Thyroid gland (tissue), 4 donors: Measurements from ENCODE around the gene DNAH11. TPM values are rescaled to one million over a fixed set of nuclear protein-coding genes. Genes with fewer than 3 reads are reported as not detected.

Experiments
- DNase-seq, 2 donors: peaks; one replicate each; pipeline ENCODE4 v3.0.0-alpha.2; 2019
- H3K27ac ChIP-seq, 3 donors: fragments of 200-600 bp; sonication (generic); 1 replicate in 2 of 3; 2 replicates in 1 of 3; pipeline ENCODE4 v1.5.1; 2016 to 2019; ENCODE audit warnings: mild to moderate bottlenecking in 1 of 3, moderate library complexity in 1 of 3
- H3K27me3 ChIP-seq: fragments of 200-600 bp; sonication (generic); one replicate; pipeline ENCODE4 v1.5.1; 2019
- H3K36me3 ChIP-seq, 2 donors: fragments of 200-600 bp; sonication (generic); one replicate each; pipeline ENCODE4 v1.5.1; 2016 to 2019
- H3K4me1 ChIP-seq, 2 donors: fragments of 200-600 bp; sonication (generic); one replicate each; pipeline ENCODE4 v1.5.1; 2017 to 2019
- H3K4me3 ChIP-seq, 3 donors: fragments of 200-600 bp; sonication (generic); replicated peaks in 1 of 3; 1 replicate in 2 of 3; 2 replicates in 1 of 3; pipeline ENCODE4 v1.5.1; 2016; ENCODE audit warnings: mild to moderate bottlenecking in 1 of 3
- H3K9me3 ChIP-seq: fragments of 200-600 bp; sonication (generic); one replicate; pipeline ENCODE4 v1.5.1; 2017
- POLR2A ChIP-seq, 2 donors: fragments of 450-650 bp; IDR thresholded peaks; one replicate each; pipeline ENCODE4 v1.6.1; 2017; ENCODE audit warnings: antibody characterized with exemption in 2 of 2, mild to moderate bottlenecking in 2 of 2, moderate library complexity in 1 of 2
- WGBS, 2 donors: methylation state at CpG; one replicate each; pipeline ENCODE4 v1.1.5; 2017; 5-methylcytosine and 5-hydroxymethylcytosine counted together
- intact Hi-C: fragments of 100-400 bp; cut with DNase I; formaldehyde crosslinking; loops from one replicate; pipeline ENCODE4 v1.15.1; 2023
- total RNA-seq, 4 donors: library from RNA; depleted of rRNA; stranded (reverse); fragments of >200 nt; gene quantifications; one replicate each; pipeline ENCODE4 v1.2.3, GENCODE V29; 2016
- TF ChIP-seq, protein P1 (sequence below), 6 experiments: fragments of 200-600 bp in 3 of 6; fragments of 450-650 bp in 3 of 6; sonication (generic) in 3 of 6; IDR thresholded peaks; one replicate each; pipeline ENCODE4 v1.5.1; 2016 to 2019; ENCODE audit warnings: antibody characterized with exemption in 6 of 6, mild to moderate bottlenecking in 2 of 6, inconsistent platforms in 1 of 6, moderate library complexity in 1 of 6

The DNAH11 gene
- total RNA-seq, 4 donors from 2014 or later = 3.9 to 29.9 (median 10.9) TPM

DNA sequence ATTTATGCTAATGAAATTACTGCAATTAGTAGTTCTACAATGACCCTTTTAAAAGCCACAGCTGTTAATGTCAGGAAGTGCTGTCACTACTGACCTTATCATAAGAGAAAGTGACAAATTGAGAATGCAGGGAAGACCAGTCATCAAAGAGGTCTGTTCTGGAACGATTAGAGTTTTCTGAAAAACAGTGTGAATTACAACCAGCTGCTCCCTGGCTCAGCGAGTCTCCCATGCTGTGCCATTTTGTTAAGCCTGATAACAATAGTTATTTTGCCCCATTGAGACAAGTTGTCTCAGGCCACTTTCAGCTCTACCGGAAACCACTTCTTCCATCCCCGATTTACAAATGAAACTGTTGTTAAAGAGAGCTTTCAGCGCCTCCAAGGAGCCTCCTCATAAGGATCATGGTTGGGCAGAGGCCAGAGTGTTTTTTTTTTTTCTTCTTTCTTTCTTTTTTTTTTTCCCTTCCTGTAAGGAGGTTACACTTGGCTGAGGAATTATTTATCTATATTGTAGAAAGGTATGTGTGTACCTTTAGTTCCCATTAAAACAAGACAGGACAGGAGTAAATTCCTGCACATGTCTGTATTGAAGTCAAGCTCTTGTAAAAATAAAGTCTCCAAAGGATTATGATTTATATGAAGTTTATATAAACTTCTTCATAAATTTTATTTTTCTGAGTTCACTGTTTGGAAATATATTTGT lies 229.2 kb downstream of the DNAH11 start:
- 5 to 12% methylated on average over 5 of the region's 5 CpGs for WGBS, 2 donors
- Histone ChIP-seq H3K27ac (no peak overlapping the region), H3K36me3 (no peaks in the 10 kb centered on the region), H3K4me1 (peaks cover 5 to 6% of the 10 kb centered on the region in 2 donors), H3K4me3 (no peak overlapping the region), H3K9me3 (no peaks in the 10 kb centered on the region), H3K27me3 (no peaks in the 10 kb centered on the region)
- no peak for TF ChIP-seq POLR2A (IDR thresholded peaks at IDR 0.05)
- TF ChIP-seq, protein P1, sequence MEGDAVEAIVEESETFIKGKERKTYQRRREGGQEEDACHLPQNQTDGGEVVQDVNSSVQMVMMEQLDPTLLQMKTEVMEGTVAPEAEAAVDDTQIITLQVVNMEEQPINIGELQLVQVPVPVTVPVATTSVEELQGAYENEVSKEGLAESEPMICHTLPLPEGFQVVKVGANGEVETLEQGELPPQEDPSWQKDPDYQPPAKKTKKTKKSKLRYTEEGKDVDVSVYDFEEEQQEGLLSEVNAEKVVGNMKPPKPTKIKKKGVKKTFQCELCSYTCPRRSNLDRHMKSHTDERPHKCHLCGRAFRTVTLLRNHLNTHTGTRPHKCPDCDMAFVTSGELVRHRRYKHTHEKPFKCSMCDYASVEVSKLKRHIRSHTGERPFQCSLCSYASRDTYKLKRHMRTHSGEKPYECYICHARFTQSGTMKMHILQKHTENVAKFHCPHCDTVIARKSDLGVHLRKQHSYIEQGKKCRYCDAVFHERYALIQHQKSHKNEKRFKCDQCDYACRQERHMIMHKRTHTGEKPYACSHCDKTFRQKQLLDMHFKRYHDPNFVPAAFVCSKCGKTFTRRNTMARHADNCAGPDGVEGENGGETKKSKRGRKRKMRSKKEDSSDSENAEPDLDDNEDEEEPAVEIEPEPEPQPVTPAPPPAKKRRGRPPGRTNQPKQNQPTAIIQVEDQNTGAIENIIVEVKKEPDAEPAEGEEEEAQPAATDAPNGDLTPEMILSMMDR (IDR thresholded peaks at IDR 0.05) = no peak
- intact Hi-C loops = no loop called here
- DNase-seq = no peak

DNA sequence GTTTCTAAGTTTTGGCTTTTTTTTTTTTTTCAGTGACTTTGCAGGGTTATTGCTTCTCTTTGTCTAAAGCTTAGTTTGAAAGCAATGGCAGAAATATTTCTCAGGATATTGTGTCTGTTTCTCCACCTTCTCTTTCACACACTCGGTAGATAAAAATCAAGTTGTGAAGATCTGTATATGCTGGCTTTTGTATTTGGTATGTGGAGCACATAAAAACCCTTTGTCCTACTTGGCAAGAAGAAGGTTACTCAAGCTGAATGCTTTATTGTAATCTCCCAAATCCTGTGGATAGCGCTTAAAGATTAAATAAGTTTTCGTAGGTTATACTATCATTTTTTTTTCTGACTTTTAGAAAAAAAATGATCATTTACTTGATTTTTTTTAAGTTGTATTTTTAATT lies 230.5 kb downstream of the DNAH11 start:
- Histone ChIP-seq H3K36me3 (no peaks in the 10 kb centered on the region), H3K4me1 (peaks cover 5 to 6% of the 10 kb centered on the region in 2 donors), H3K27me3 (no peaks in the 10 kb centered on the region), H3K9me3 (no peaks in the 10 kb centered on the region), H3K4me3 (no peak overlapping the region), H3K27ac (no peak overlapping the region)
- WGBS, 2 donors = 60 to 67% methylated on average over 3 of the region's 3 CpGs
- intact Hi-C loops = no loop called here
- DNase-seq = no peak
- no peak for TF ChIP-seq POLR2A (IDR thresholded peaks at IDR 0.05)
- TF ChIP-seq, protein P1 (IDR thresholded peaks at IDR 0.05) = no peak

DNA sequence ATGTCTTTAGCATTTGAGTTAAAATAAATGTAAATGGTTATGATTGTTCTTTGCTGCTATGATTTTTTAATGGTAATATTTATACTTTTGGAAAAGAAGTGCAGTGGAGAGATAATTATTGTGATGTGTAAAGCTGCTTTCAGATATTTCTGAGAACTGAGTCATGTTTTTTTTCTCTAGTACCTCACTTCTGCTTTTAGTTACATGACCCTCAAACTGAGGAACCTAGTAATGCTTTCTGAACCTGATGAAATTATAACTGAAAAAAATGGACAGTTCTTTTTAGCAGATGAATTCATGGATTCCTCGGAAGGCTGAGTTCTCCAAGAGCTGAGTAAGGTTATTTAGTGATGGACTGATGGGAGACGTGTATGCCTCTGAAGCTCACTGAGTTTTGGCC lies 235.1 kb downstream of the DNAH11 start:
- 93 to 98% methylated on average over 2 of the region's 2 CpGs for WGBS, 2 donors
- H3K4me3 ChIP-seq = no peak overlapping the region

DNA sequence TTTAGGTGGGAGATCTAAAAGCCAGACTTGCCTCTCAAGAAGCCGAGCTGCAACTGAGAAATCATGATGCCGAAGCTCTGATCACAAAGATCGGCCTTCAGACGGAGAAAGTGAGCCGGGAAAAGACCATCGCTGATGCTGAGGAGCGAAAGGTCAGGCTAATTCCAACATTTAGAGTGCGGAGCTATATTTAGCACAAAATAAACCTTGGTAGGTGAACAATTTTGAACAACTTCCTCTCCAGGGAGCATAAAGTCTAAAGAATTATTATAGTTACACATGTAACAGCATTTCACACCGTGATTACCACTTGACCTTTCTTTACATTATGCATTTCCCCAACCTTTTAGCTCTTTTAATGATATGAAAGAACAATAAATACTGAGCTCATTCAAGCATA lies 236.1 kb downstream of the DNAH11 start:
- 73 to 80% methylated on average over 9 of the region's 9 CpGs for WGBS, 2 donors
- Histone ChIP-seq H3K27me3 (no peaks in the 10 kb centered on the region), H3K4me1 (no peaks in the 10 kb centered on the region), H3K9me3 (no peaks in the 10 kb centered on the region), H3K4me3 (no peak overlapping the region), H3K27ac (no peak overlapping the region), H3K36me3 (no peaks in the 10 kb centered on the region)
- intact Hi-C loops = no loop called here
- TF ChIP-seq, protein P1 (IDR thresholded peaks at IDR 0.05) = no peak
- TF ChIP-seq POLR2A (IDR thresholded peaks at IDR 0.05) = no peak
- DNase-seq = no peak

More for the DNA sequence above, 235.1 kb downstream of the DNAH11 start:
- TF ChIP-seq, protein P1 (IDR thresholded peaks at IDR 0.05) = no peak
- TF ChIP-seq POLR2A (IDR thresholded peaks at IDR 0.05) = no peak
- Histone ChIP-seq H3K9me3 (no peaks in the 10 kb centered on the region), H3K4me1 (peaks cover 2 to 5% of the 10 kb centered on the region in 2 donors), H3K27ac (no peak overlapping the region), H3K27me3 (no peaks in the 10 kb centered on the region), H3K36me3 (no peaks in the 10 kb centered on the region)
- no peak for DNase-seq
- intact Hi-C loops = no loop called here

DNA sequence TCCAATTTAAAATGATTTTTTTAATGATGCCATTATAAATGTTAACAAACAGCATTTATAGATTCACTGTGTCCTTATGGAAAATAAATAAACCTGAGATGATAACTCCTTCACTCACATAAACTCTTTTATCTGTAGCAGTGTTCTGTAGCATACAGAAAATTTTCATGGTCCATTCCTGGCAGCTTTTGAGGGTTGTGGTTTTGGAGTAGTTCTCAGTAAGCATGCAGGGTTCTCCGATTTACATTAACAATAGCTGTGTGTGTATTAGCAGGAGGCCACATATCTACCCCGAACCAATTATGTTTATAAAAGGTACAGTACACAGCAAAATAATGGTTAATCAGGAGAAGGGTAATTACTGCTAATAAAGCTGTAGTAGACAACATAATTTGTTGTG lies 240.2 kb downstream of the DNAH11 start:
- Histone ChIP-seq H3K27me3 (no peaks in the 10 kb centered on the region), H3K27ac (no peak overlapping the region), H3K9me3 (no peaks in the 10 kb centered on the region), H3K36me3 (no peaks in the 10 kb centered on the region), H3K4me1 (no peaks in the 10 kb centered on the region), H3K4me3 (no peak overlapping the region)
- TF ChIP-seq, protein P1 (IDR thresholded peaks at IDR 0.05) = no peak
- no peak for TF ChIP-seq POLR2A (IDR thresholded peaks at IDR 0.05)
- intact Hi-C loops = no loop called here
- DNase-seq = no peak
- WGBS, 2 donors = 60 to 71% methylated on average over 2 of the region's 2 CpGs
